K562 (cell line): Measurements from ENCODE around the gene CD44. TPM values are rescaled to one million over a fixed set of nuclear protein-coding genes. Genes with fewer than 3 reads are reported as not detected.

Source experiments
- ATAC-seq: fragments of 200-7000 bp; cut with Tn5 transposase; 3 replicates; pipeline ENCODE4 v1.9.1; 2020; ENCODE audit warnings: moderate library complexity
- BruUV-seq: library from RNA; stranded (reverse); fragments of 400-500 nt; replicated peaks from 2 replicates; lab custom pipeline; 2021; lab: Mats Ljungman, UMichigan
- CTCF ChIA-PET: fragments of 300-600 bp; formaldehyde crosslinking; extraction: SDS; loops from one replicate; lab custom pipeline; 2021; ENCODE audit warnings: low intra/inter-chr PET ratio; lab: Yijun Ruan, JAX
- POLR2A ChIA-PET: fragments of 300-600, 350-650 bp; sonication (Branson Sonifier 250); formaldehyde crosslinking; extraction: SDS; loops from one replicate; lab custom pipeline; 2021; ENCODE audit warnings: antibody characterized with exemption, inconsistent platforms; lab: Yijun Ruan, JAX
- DNase-seq, 4 experiments: peaks; one replicate each; pipeline versions ENCODE4 v3.0.0 to v3.0.0-alpha.2; 2011 to 2018; ENCODE audit warnings: low spot score in 3 of 4, mixed read lengths in 3 of 4; ENCODE audit errors: extremely low read depth in 1 of 4
- FAIRE-seq: peaks from 2 replicates; lab custom pipeline; 2011; peaks lifted over from hg19 to GRCh38; lab: Jason Lieb, UNC
- H2AFZ ChIP-seq: 2 replicates; pipeline ENCODE4 v1.6.0; 2011; ENCODE audit warnings: low read depth, low read length, control low read depth, inconsistent platforms
- H3K27ac ChIP-seq: fragments of 200-600 bp; 3 replicates; pipeline ENCODE4 v1.8.0; 2011; ENCODE audit warnings: low read depth, mild to moderate bottlenecking, control low read depth, inconsistent platforms, low read length, moderate library complexity, mixed read lengths; ENCODE audit errors: extremely low read depth
- H3K27me3 ChIP-seq, 2 experiments: fragments of 300-600 bp in 1 of 2; 2 replicates in 1 of 2; 3 replicates in 1 of 2; pipeline versions ENCODE4 v1.6.0 to v1.8.0; 2011; ENCODE audit warnings: inconsistent platforms in 2 of 2, low read length in 2 of 2, mild to moderate bottlenecking in 1 of 2, mixed read lengths in 1 of 2, moderate library complexity in 1 of 2; ENCODE audit not compliant: control insufficient read depth in 2 of 2, insufficient read depth in 2 of 2
- H3K36me3 ChIP-seq: fragments of 300-600 bp; 3 replicates; pipeline ENCODE4 v1.8.0; 2011; ENCODE audit warnings: mild to moderate bottlenecking, low read length, inconsistent platforms; ENCODE audit not compliant: control insufficient read depth, insufficient read depth
- H3K4me1 ChIP-seq, 2 experiments: fragments of 200-600 bp in 1 of 2; replicated peaks in 1 of 2; 2 replicates in 1 of 2; 3 replicates in 1 of 2; pipeline versions ENCODE4 v1.5.1 to v1.8.0; 2011; ENCODE audit warnings: inconsistent platforms in 2 of 2, low read length in 2 of 2, mild to moderate bottlenecking in 1 of 2, mixed read lengths in 1 of 2, moderate library complexity in 1 of 2; ENCODE audit not compliant: control insufficient read depth in 2 of 2, insufficient read depth in 2 of 2
- H3K4me2 ChIP-seq: 2 replicates; pipeline ENCODE4 v1.6.1; 2011; ENCODE audit warnings: low read length, control low read depth, inconsistent platforms, mixed read lengths; ENCODE audit not compliant: insufficient read depth
- H3K4me3 ChIP-seq: fragments of 200-600 bp; sonication (generic), shearing (Covaris generic); 2 replicates; pipeline ENCODE4 v1.5.1; 2016; ENCODE audit warnings: control low read depth, inconsistent platforms
- H3K79me2 ChIP-seq: fragments of 200-600 bp; 3 replicates; pipeline ENCODE4 v1.8.0; 2011; ENCODE audit warnings: low read length, inconsistent platforms; ENCODE audit not compliant: control insufficient read depth, insufficient read depth
- H3K9ac ChIP-seq, 2 experiments: 2 replicates each; pipeline versions ENCODE4 v1.6.0 to v1.6.1; 2011; ENCODE audit warnings: low read depth in 2 of 2, low read length in 2 of 2, control low read depth in 1 of 2, inconsistent platforms in 1 of 2, mild to moderate bottlenecking in 1 of 2, mixed read lengths in 1 of 2; ENCODE audit not compliant: insufficient read depth in 1 of 2
- H3K9me1 ChIP-seq: one replicate; pipeline ENCODE4 v1.6.0; 2011; ENCODE audit warnings: inconsistent platforms, mild to moderate bottlenecking, low read length, moderate library complexity; ENCODE audit not compliant: control insufficient read depth, insufficient read depth
- H3K9me3 ChIP-seq: replicated peaks from 2 replicates; pipeline ENCODE4 v1.5.1; 2011; ENCODE audit warnings: low read depth, low read length, inconsistent platforms; ENCODE audit not compliant: control insufficient read depth, insufficient read depth
- H4K20me1 ChIP-seq: replicated peaks from 2 replicates; pipeline ENCODE4 v1.6.1; 2011; ENCODE audit warnings: low read length, inconsistent platforms, mixed read lengths; ENCODE audit not compliant: control insufficient read depth, insufficient read depth
- ETV5 ChIP-seq: sonication (generic); formaldehyde crosslinking; IDR thresholded peaks from 2 replicates; pipeline ENCODE4 v1.4.0; 2020; ENCODE audit warnings: low read depth, mild to moderate bottlenecking, missing genetic modification reagents
- NR2C2 ChIP-seq, 2 experiments: fragments of 200-800 bp in 1 of 2; sonication (Bioruptor generic) in 1 of 2; sonication (generic) in 1 of 2; formaldehyde crosslinking in 1 of 2; IDR thresholded peaks; 2 replicates each; pipeline versions ENCODE4 v1.6.1 to v1.8.0; 2016 to 2022; ENCODE audit warnings: mild to moderate bottlenecking in 1 of 2, missing compliant biosample characterization in 1 of 2, missing genetic modification characterization in 1 of 2, missing genetic modification reagents in 1 of 2
- PHF21A ChIP-seq: fragments of 450-650 bp; IDR thresholded peaks from 2 replicates; pipeline ENCODE4 v1.6.1; 2017; ENCODE audit warnings: low read depth, borderline replicate concordance
- PHF8 ChIP-seq: fragments of 200-600 bp; sonication (generic); IDR thresholded peaks from 2 replicates; pipeline ENCODE4 v1.6.1; 2012; ENCODE audit warnings: mixed run types, mild to moderate bottlenecking, inconsistent platforms, low read length, moderate library complexity, borderline replicate concordance
- PTRF ChIP-seq: fragments of 450-650 bp; IDR thresholded peaks from 2 replicates; pipeline ENCODE4 v1.6.1; 2016; ENCODE audit warnings: mild to moderate bottlenecking, missing genetic modification characterization, missing compliant biosample characterization
- SNAPC5 ChIP-seq: fragments of 250-450 bp; sonication (Bioruptor Pico); IDR thresholded peaks from 2 replicates; pipeline ENCODE4 v1.8.0; 2021; ENCODE audit warnings: moderate library complexity, mild to moderate bottlenecking, inconsistent platforms
- WHSC1 ChIP-seq: IDR thresholded peaks from one replicate; pipeline ENCODE4 v1.6.1; 2012; ENCODE audit warnings: low read length, control low read depth, inconsistent platforms
- ZNF639 ChIP-seq, 2 experiments: fragments of 200-800 bp in 1 of 2; sonication (Bioruptor generic) in 1 of 2; sonication (generic) in 1 of 2; formaldehyde crosslinking in 1 of 2; IDR thresholded peaks in 1 of 2; conservative IDR thresholded peaks in 1 of 2; 2 replicates each; pipeline versions ENCODE4 v1.5.0 to v1.6.1; 2016 to 2020; ENCODE audit warnings: missing compliant biosample characterization in 1 of 2, missing genetic modification characterization in 1 of 2, missing genetic modification reagents in 1 of 2
- ZNF699 ChIP-seq: fragments of 250-450 bp; sonication (Bioruptor Pico); IDR thresholded peaks from 2 replicates; pipeline ENCODE4 v1.8.0; 2021; ENCODE audit warnings: mild to moderate bottlenecking, moderate library complexity; ENCODE audit not compliant: insufficient replicate concordance
- in situ Hi-C: fragments of 300-500 bp; cut with MboI; formaldehyde crosslinking; loops from 4 replicates; pipeline ENCODE4 v1.15.0; 2018; ENCODE audit warnings: inconsistent platforms, mixed read lengths
- intact Hi-C: fragments of 100-400 bp; cut with micrococcal nuclease; formaldehyde crosslinking; loops from 2 replicates; pipeline ENCODE4 v1.14.2; 2022
- polyA plus RNA-seq, 8 experiments: library from polyadenylated mRNA; depleted of rRNA in 4 of 8; stranded (reverse) in 5 of 8; unstranded in 3 of 8; fragments of >200 nt; fragmentation: Nextera tagmentation in 2 of 8; fragmentation: Illumina TruSeq in 1 of 8; extraction: Ambion mirVana in 2 of 8; extraction: Trizol in 1 of 8; gene quantifications; 2 replicates each; pipeline versions ENCODE4 v1.2.1 to v1.2.3, GENCODE V29; 2011 to 2014; ENCODE audit warnings: inconsistent platforms in 1 of 8, missing spikeins in 1 of 8
- total RNA-seq, 7 experiments: library from RNA; depleted of rRNA in 6 of 7; stranded (reverse); fragments of >200 nt in 6 of 7; fragmentation: Illumina TruSeq in 2 of 7; extraction: Trizol in 2 of 7; gene quantifications; 2 replicates each; pipeline versions ENCODE4 v1.2.1 to v1.2.3, GENCODE V29; 2011 to 2021; ENCODE audit warnings: low replicate concordance in 1 of 7

The CD44 gene
- total and polyA plus RNA-seq, 9 of the 15 experiments (the other 6 are each of a cell fraction or from before 2014, with no cell fraction given) = 1.2 to 13.9 (median 3.0) TPM

GRCh38 chr11:35253237-35253636 lies 114.3 kb downstream of the CD44 start:
- Histone ChIP-seq H3K27ac (no peak overlapping the region), H3K27me3 (peaks cover 2 to 5% of the 10 kb centered on the region in 2 experiments; a peak in 3 of 5 replicates), H3K4me2 (no peak overlapping the region), H3K9me1 (no peaks in the 10 kb centered on the region), H3K36me3 (no peaks in the 10 kb centered on the region), H3K4me1 (no peaks in the 10 kb centered on the region)
- BruUV-seq = no TSS peak
- intact Hi-C loops = no loop called here
- TF ChIP-seq PHF21A = no peak
- TF ChIP-seq ZNF639 (CRISPR knock-in tag; conservative IDR thresholded peaks at IDR 0.05 in 1 of 2, IDR thresholded peaks at IDR 0.05 in 1 of 2) = no peak
- no peak for TF ChIP-seq ZNF699 (CRISPR knock-in tag)
- no peak for TF ChIP-seq PTRF (tag)
- no peak for TF ChIP-seq PHF8
- no peak for TF ChIP-seq WHSC1
- no peak for TF ChIP-seq NR2C2 (CRISPR knock-in tag; IDR thresholded peaks at IDR 0.05)
- no peak for TF ChIP-seq NR2C2 (tag; IDR thresholded peaks at IDR 0.05)
- TF ChIP-seq SNAPC5 (CRISPR knock-in tag) = no peak
- no peak for TF ChIP-seq ETV5
- TF ChIP-seq, all 486 proteins: peak for 0
- FAIRE-seq = no peak
- Histone ChIP-seq H2AFZ (no peak overlapping the region), H3K9ac (no peak overlapping the region), H3K9me3 (0 out of 2 replicates have a peak, but pooled peaks cover 2% of the 10 kb centered on the region), H4K20me1 (no peaks in the 10 kb centered on the region), H3K4me3 (no peak overlapping the region), H3K79me2 (no peaks in the 10 kb centered on the region)
- ATAC-seq = no peak
- ChIA-PET CTCF (no interaction called here), POLR2A (no interaction called here)
- no peak for DNase-seq
- in situ Hi-C loops = no loop called here
